ENCODE data around the gene KLHL29.

Gene KLHL29

GRCh38 chr2:23475036-23475435 is 90.1 kb downstream of the KLHL29 start:
- Histone ChIP-seq H3K79me2 (ENCODE audit: low read length) (no peaks in the 10 kb centered on the region), H4K20me1 (ENCODE audit: insufficient read depth, low read length) (no peaks in the 10 kb centered on the region), H3K9ac (ENCODE audit: low read length) (no peak overlapping the region), H3K27ac (ENCODE audit: low read length) (no peak overlapping the region), H2AFZ (ENCODE audit: low read length) (no peak overlapping the region), H3K27me3 (replicated peaks; ENCODE audit: insufficient read depth, low read length) (no peaks in the 10 kb centered on the region), H3K9me3 (replicated peaks; ENCODE audit: insufficient read depth, low read length) (no peaks in the 10 kb centered on the region), H3K4me2 (ENCODE audit: low read depth, low read length) (no peak overlapping the region), H3F3A (ENCODE audit: insufficient read depth, low read length) (no peaks in the 10 kb centered on the region), H3K4me3 (ENCODE audit: low read length) (no peak overlapping the region), H3K36me3 (replicated peaks; ENCODE audit: insufficient read depth, low read length) (no peaks in the 10 kb centered on the region), H3K4me1 (ENCODE audit: low read length) (no peaks in the 10 kb centered on the region), H3K9me2 (replicated peaks; ENCODE audit: insufficient read depth, low read length) (no peaks in the 10 kb centered on the region)
- no peak for TF ChIP-seq CTCF (IDR thresholded peaks at IDR 0.05; ENCODE audit: low read length)
- no peak for DNase-seq

- Histone ChIP-seq H3F3A (ENCODE audit: insufficient read depth, low read length) (no peaks in the 10 kb centered on the region), H4K20me1 (ENCODE audit: insufficient read depth, low read length) (no peaks in the 10 kb centered on the region), H3K9me2 (replicated peaks; ENCODE audit: insufficient read depth, low read length) (no peaks in the 10 kb centered on the region), H3K27ac (ENCODE audit: low read length) (no peak overlapping the region), H3K4me1 (ENCODE audit: low read length) (no peaks in the 10 kb centered on the region), H3K36me3 (replicated peaks; ENCODE audit: insufficient read depth, low read length) (no peaks in the 10 kb centered on the region), H3K4me2 (ENCODE audit: low read depth, low read length) (no peak overlapping the region), H3K79me2 (ENCODE audit: low read length) (no peaks in the 10 kb centered on the region), H3K9ac (ENCODE audit: low read length) (no peak overlapping the region), H2AFZ (ENCODE audit: low read length) (no peak overlapping the region), H3K9me3 (replicated peaks; ENCODE audit: insufficient read depth, low read length) (no peaks in the 10 kb centered on the region), H3K27me3 (replicated peaks; ENCODE audit: insufficient read depth, low read length) (no peaks in the 10 kb centered on the region), H3K4me3 (ENCODE audit: low read length) (no peak overlapping the region)
- TF ChIP-seq CTCF (IDR thresholded peaks at IDR 0.05; ENCODE audit: low read length) = no peak
- TF ChIP-seq EZH2 (optimal IDR thresholded peaks at IDR 0.05; ENCODE audit: low read depth, low read length) = no peak
- no peak for TF ChIP-seq EZH2phosphoT487 (IDR thresholded peaks at IDR 0.05; ENCODE audit: low read length)
- no peak for DNase-seq
Measured at GRCh38 chr2:23475473-23475872, 90.5 kb downstream of the KLHL29 start.

- H3K9me3 ChIP-seq (replicated peaks; ENCODE audit: insufficient read depth, low read length) = no peaks in the 10 kb centered on the region
Measured at GRCh38 chr2:23476786-23477185, 91.8 kb downstream of the KLHL29 start.

More at GRCh38 chr2:23476786-23477185, 91.8 kb downstream of the KLHL29 start:
- H3K36me3 ChIP-seq (replicated peaks; ENCODE audit: insufficient read depth, low read length) = no peaks in the 10 kb centered on the region
- H3K79me2 ChIP-seq (ENCODE audit: low read length) = no peaks in the 10 kb centered on the region
- H3K4me1 ChIP-seq (ENCODE audit: low read length) = no peaks in the 10 kb centered on the region
- DNase-seq = no peak
- no peaks in the 10 kb centered on the region for H3F3A ChIP-seq (ENCODE audit: insufficient read depth, low read length)
- H2AFZ ChIP-seq (ENCODE audit: low read length) = no peak overlapping the region
- H3K4me2 ChIP-seq (ENCODE audit: low read depth, low read length) = no peak overlapping the region
- no peaks in the 10 kb centered on the region for H4K20me1 ChIP-seq (ENCODE audit: insufficient read depth, low read length)
- H3K27me3 ChIP-seq (replicated peaks; ENCODE audit: insufficient read depth, low read length) = no peaks in the 10 kb centered on the region
- H3K9me2 ChIP-seq (replicated peaks; ENCODE audit: insufficient read depth, low read length) = no peaks in the 10 kb centered on the region
- TF ChIP-seq EZH2 (optimal IDR thresholded peaks at IDR 0.05; ENCODE audit: low read depth, low read length) = no peak
- TF ChIP-seq CTCF (IDR thresholded peaks at IDR 0.05; ENCODE audit: low read length) = no peak
- TF ChIP-seq EZH2phosphoT487 (IDR thresholded peaks at IDR 0.05; ENCODE audit: low read length) = no peak
- H3K9ac ChIP-seq (ENCODE audit: low read length) = no peak overlapping the region
- H3K27ac ChIP-seq (ENCODE audit: low read length) = no peak overlapping the region
- no peak overlapping the region for H3K4me3 ChIP-seq (ENCODE audit: low read length)
